DMS53 (cell line): Measurements from ENCODE around the gene ZNF441.
"Not testable (repeated sequence)": the region's sequence is repeated elsewhere in the genome, so short reads cannot be mapped to it uniquely, and the experiment has no call there.

Experiments
- DNase-seq: peaks from one replicate; lab custom pipeline; 2025; lab: John Stamatoyannopoulos, UW

ZNF441 gene

GRCh38 chr19:11780431-11781020, 13.7 kb downstream of the ZNF441 start:
- DNase-seq = no peak

- DNase-seq = peak; percentile 11
Observed at GRCh38 chr19:11781295-11782057, 14.7 kb downstream of the ZNF441 start.

- DNase-seq = no peak
Observed at GRCh38 chr19:11783767-11784166, 17.0 kb downstream of the ZNF441 start.

GRCh38 chr19:11784356-11784755, 17.6 kb downstream of the ZNF441 start:
- no peak for DNase-seq

- no peak for DNase-seq
Observed at GRCh38 chr19:11787536-11787935, 20.7 kb downstream of the ZNF441 start.

GRCh38 chr19:11792942-11793341, 26.1 kb downstream of the ZNF441 start:
- no peak for DNase-seq

GRCh38 chr19:11797491-11797890, 30.7 kb downstream of the ZNF441 start:
- peak; percentile 96 for DNase-seq

- peak; percentile 94 for DNase-seq
Observed at GRCh38 chr19:11798391-11799330, 31.9 kb downstream of the ZNF441 start, which contains the start of gene ZNF491. Gene ZNF491 (plus strand): TSS chr19:11798523. CDS start chr19:11805954, 7,431 bp downstream.

GRCh38 chr19:11806354-11807098, 39.7 kb downstream of the ZNF441 start:
- DNase-seq = peak; percentile 3

- DNase-seq = no peak
Observed at GRCh38 chr19:11807099-11807380, 40.2 kb downstream of the ZNF441 start.

- DNase-seq = peak; percentile 72
Observed at GRCh38 chr19:11813703-11814028, 46.9 kb downstream of the ZNF441 start.

GRCh38 chr19:11814029-11814699, 47.4 kb downstream of the ZNF441 start, which contains the start of gene ZNF440:
Gene ZNF440 (plus strand): TSS chr19:11814273. CDS start chr19:11814448, 175 bp downstream.
- peak; percentile 96 for DNase-seq

GRCh38 chr19:11814700-11815035, 47.9 kb downstream of the ZNF441 start:
- peak; percentile 60 for DNase-seq

- no peak for DNase-seq
Observed at GRCh38 chr19:11821474-11822109, 54.8 kb downstream of the ZNF441 start.

GRCh38 chr19:11828957-11829876, 62.4 kb downstream of the ZNF441 start:
- DNase-seq = not testable (repeated sequence)

GRCh38 chr19:11832253-11832912, 65.6 kb downstream of the ZNF441 start:
- no peak for DNase-seq

- DNase-seq = no peak
Observed at GRCh38 chr19:11833541-11833940, 66.7 kb downstream of the ZNF441 start.
